Stomach (tissue), 9 donors: ENCODE results near the gene RCN1. TPM values are rescaled to one million over a fixed set of nuclear protein-coding genes. Genes with fewer than 3 reads are reported as not detected.

Source experiments
- DNase-seq, 2 donors: peaks; one replicate each; pipeline versions ENCODE4 v3.0.0 to v3.0.0-alpha.2; 2013 to 2019
- H3K27ac ChIP-seq, 5 donors: fragments of 200-600 bp in 4 of 5; sonication (generic) in 4 of 5; one replicate each; pipeline ENCODE4 v1.5.1; 2013 to 2019; ENCODE audit warnings: mild to moderate bottlenecking in 1 of 5, moderate library complexity in 1 of 5
- H3K27me3 ChIP-seq, 3 donors: fragments of 200-600 bp; sonication (generic); one replicate each; pipeline ENCODE4 v1.5.1; 2017 to 2019; ENCODE audit warnings: mixed run types in 1 of 3
- H3K36me3 ChIP-seq, 4 donors: fragments of 200-600 bp; sonication (generic); 1 replicate in 3 of 4; 2 replicates in 1 of 4; pipeline ENCODE4 v1.5.1; 2016 to 2019
- H3K4me1 ChIP-seq, 4 donors: fragments of 200-600 bp; sonication (generic); one replicate each; pipeline ENCODE4 v1.5.1; 2016 to 2019
- H3K4me3 ChIP-seq, 4 donors: fragments of 200-600 bp; sonication (generic) in 3 of 4; one replicate each; pipeline ENCODE4 v1.5.1; 2016 to 2019; ENCODE audit warnings: mild to moderate bottlenecking in 1 of 4
- H3K9me3 ChIP-seq, 4 donors: fragments of 200-600 bp; sonication (generic); one replicate each; pipeline ENCODE4 v1.5.1; 2016 to 2019
- CTCF ChIP-seq, 7 experiments: fragments of 450-650 bp in 4 of 7; fragments of 200-600 bp in 3 of 7; sonication (generic) in 3 of 7; IDR thresholded peaks; one replicate each; pipeline ENCODE4 v1.5.1; 2016 to 2019; ENCODE audit warnings: antibody characterized with exemption in 7 of 7, control low read depth in 2 of 7, mild to moderate bottlenecking in 1 of 7
- EP300 ChIP-seq: sonication (generic); formaldehyde crosslinking; IDR thresholded peaks from one replicate; pipeline ENCODE4 v1.6.1; 2017; ENCODE audit warnings: antibody characterized with exemption
- POLR2A ChIP-seq, 4 donors: fragments of 450-650 bp; IDR thresholded peaks; one replicate each; pipeline ENCODE4 v1.6.1; 2016; ENCODE audit warnings: antibody characterized with exemption in 4 of 4, control low read depth in 2 of 4, mild to moderate bottlenecking in 1 of 4, moderate library complexity in 1 of 4
- POLR2AphosphoS5 ChIP-seq, 3 donors: sonication (generic); formaldehyde crosslinking; IDR thresholded peaks; one replicate each; pipeline ENCODE4 v1.6.1; 2016; ENCODE audit warnings: antibody characterized with exemption in 3 of 3
- WGBS, 5 donors: extraction: QIAGEN DNeasy Blood & Tissue Kit in 3 of 5; methylation state at CpG; one replicate each; pipeline versions ENCODE4 v1.1.5 to v1.1.7; 2013 to 2018; 5-methylcytosine and 5-hydroxymethylcytosine counted together
- intact Hi-C: fragments of 100-400 bp; cut with DNase I; formaldehyde crosslinking; loops from one replicate; pipeline ENCODE4 v1.15.1; 2023; ENCODE audit warnings: low total_unique reads
- polyA plus RNA-seq, 3 donors: library from polyadenylated mRNA; stranded (reverse); fragments of 200-250 nt; gene quantifications; one replicate each; pipeline ENCODE4 v1.2.3, GENCODE V29; 2013
- small RNA-seq, 4 donors: library from RNA; depleted of rRNA; stranded (forward); fragments of <200 nt; gene quantifications; one replicate each; pipeline ENCODE3, GENCODE V24; 2016
- total RNA-seq, 5 donors: library from RNA; depleted of rRNA; stranded (reverse); fragments of >200 nt; gene quantifications; one replicate each; pipeline versions ENCODE4 v1.1.0 to v1.2.3, GENCODE V29; 2014 to 2016
- donor health status: healthy with polysubstance abuse.
- donor health status: Bipolar disorder and iron deficiency.
- donor health status: healthy.

The RCN1 gene
- total and polyA plus RNA-seq, 8 donors, result 3.5 to 91.1 (median 35.0) TPM

GRCh38 chr11:32154275-32154674 lies 63.4 kb downstream of the RCN1 start:
- Histone ChIP-seq H3K27ac (no peak overlapping the region), H3K4me3 (no peak overlapping the region), H3K36me3 (no peaks in the 10 kb centered on the region), H3K4me1 (no peaks in the 10 kb centered on the region), H3K27me3 (peaks cover 0 to 19% (median 0%) of the 10 kb centered on the region in 3 donors), H3K9me3 (no peaks in the 10 kb centered on the region)
- no peak for DNase-seq
- intact Hi-C loops, result no loop called here
- TF ChIP-seq POLR2A (IDR thresholded peaks at IDR 0.05), result no peak
- no peak for TF ChIP-seq POLR2AphosphoS5 (IDR thresholded peaks at IDR 0.05)
- TF ChIP-seq EP300, result no peak
- no peak for TF ChIP-seq CTCF (IDR thresholded peaks at IDR 0.05)
- 75 to 89% (median 80%) methylated on average over 2 of the region's 2 CpGs for WGBS, 5 donors

Small RNA genes within 50 kb of the gene (small RNA-seq; reads per million reads assigned to genes)
- 0 reads per million in 4 donors for gene RF00012
